Measurements from ENCODE around the gene AKAP17A.
"Not testable (repeated sequence)": the region's sequence is repeated elsewhere in the genome, so short reads cannot be mapped to it uniquely, and the experiment has no call there.

Gene AKAP17A

GRCh38 chrX:1554469-1555210 lies 36.8 kb upstream of the AKAP17A start:
- Histone ChIP-seq H3K9me2 (ENCODE audit: low read depth, low read length) (no peaks in the 10 kb centered on the region), H3K4me2 (ENCODE audit: low read length) (peak overlapping the region; percentile 9; the same call in 1 of the 2 replicates), H4K20me1 (ENCODE audit: insufficient read depth, low read length) (no peaks in the 10 kb centered on the region), H2AFZ (ENCODE audit: low read length) (0 out of 2 replicates have a peak overlapping the region, but pooled peaks have one; percentile 19), H3F3A (ENCODE audit: insufficient read depth, low read length) (no peaks in the 10 kb centered on the region), H3K27ac (ENCODE audit: low read depth, low read length, poor library complexity, severe bottlenecking) (peak overlapping the region; percentile 44), H3K4me3 (ENCODE audit: low read depth, low read length, poor library complexity, severe bottlenecking) (peak overlapping the region; percentile 3), H3K9me3 (ENCODE audit: low read length) (peaks cover 4% of the 10 kb centered on the region; the same call in 1 of the 2 replicates), H3K4me1 (ENCODE audit: insufficient read depth, low read length, severe bottlenecking) (peaks cover 27% of the 10 kb centered on the region), H3K27me3 (ENCODE audit: insufficient read depth, low read length) (0 out of 2 replicates have a peak, but pooled peaks cover 3% of the 10 kb centered on the region), H3K36me3 (ENCODE audit: insufficient read depth, low read length) (peaks cover 5% of the 10 kb centered on the region; the same call in 1 of the 2 replicates), H3K79me2 (ENCODE audit: insufficient read depth, low read length) (no peaks in the 10 kb centered on the region), H3K9ac (ENCODE audit: low read length) (no peak overlapping the region)
- TF ChIP-seq CTCF (IDR thresholded peaks at IDR 0.05; ENCODE audit: low read length): no peak
- TF ChIP-seq EZH2 (IDR thresholded peaks at IDR 0.05; ENCODE audit: borderline replicate concordance, low read length): no peak

GRCh38 chrX:1555370-1555769 lies 36.0 kb upstream of the AKAP17A start:
- no peak overlapping the region for H3K27ac ChIP-seq (ENCODE audit: low read depth, low read length, poor library complexity, severe bottlenecking)
- H3K4me1 ChIP-seq (ENCODE audit: insufficient read depth, low read length, severe bottlenecking): peaks cover 20% of the 10 kb centered on the region
- no peak overlapping the region for H3K4me2 ChIP-seq (ENCODE audit: low read length)

GRCh38 chrX:1557442-1557841 lies 34.0 kb upstream of the AKAP17A start:
- not testable (repeated sequence) for H3K9me3 ChIP-seq (ENCODE audit: low read length); H3K27me3 ChIP-seq (ENCODE audit: insufficient read depth, low read length); H3K36me3 ChIP-seq (ENCODE audit: insufficient read depth, low read length); H3K79me2 ChIP-seq (ENCODE audit: insufficient read depth, low read length); H3K9me2 ChIP-seq (ENCODE audit: low read depth, low read length); H3K4me1 ChIP-seq (ENCODE audit: insufficient read depth, low read length, severe bottlenecking); H3K9ac ChIP-seq (ENCODE audit: low read length); H2AFZ ChIP-seq (ENCODE audit: low read length); H3K27ac ChIP-seq (ENCODE audit: low read depth, low read length, poor library complexity, severe bottlenecking); H3F3A ChIP-seq (ENCODE audit: insufficient read depth, low read length); H3K4me3 ChIP-seq (ENCODE audit: low read depth, low read length, poor library complexity, severe bottlenecking); H4K20me1 ChIP-seq (ENCODE audit: insufficient read depth, low read length); H3K4me2 ChIP-seq (ENCODE audit: low read length)

More at GRCh38 chrX:1555370-1555769, 36.0 kb upstream of the AKAP17A start:
- Histone ChIP-seq H4K20me1 (ENCODE audit: insufficient read depth, low read length) (no peaks in the 10 kb centered on the region), H3K36me3 (ENCODE audit: insufficient read depth, low read length) (peaks cover 5% of the 10 kb centered on the region; the same call in 1 of the 2 replicates), H3F3A (ENCODE audit: insufficient read depth, low read length) (no peaks in the 10 kb centered on the region), H3K4me3 (ENCODE audit: low read depth, low read length, poor library complexity, severe bottlenecking) (no peak overlapping the region), H3K79me2 (ENCODE audit: insufficient read depth, low read length) (no peaks in the 10 kb centered on the region), H3K9me2 (ENCODE audit: low read depth, low read length) (no peaks in the 10 kb centered on the region), H3K9me3 (ENCODE audit: low read length) (peaks cover 4% of the 10 kb centered on the region; the same call in 1 of the 2 replicates), H3K9ac (ENCODE audit: low read length) (no peak overlapping the region), H3K27me3 (ENCODE audit: insufficient read depth, low read length) (0 out of 2 replicates have a peak, but pooled peaks cover 3% of the 10 kb centered on the region), H2AFZ (ENCODE audit: low read length) (no peak overlapping the region)
- TF ChIP-seq CTCF (IDR thresholded peaks at IDR 0.05; ENCODE audit: low read length): no peak
- TF ChIP-seq EZH2 (IDR thresholded peaks at IDR 0.05; ENCODE audit: borderline replicate concordance, low read length): no peak
